Stimulated activated CD4-positive, alpha-beta T cell treated with anti-CD3 and anti-CD28 coated beads, TNF-alpha, amount 100 ng/mL, for 4 hours (primary cell): ENCODE measurements around the gene CEP135.
"Not testable (repeated sequence)": the region's sequence is repeated elsewhere in the genome, so short reads cannot be mapped to it uniquely, and the experiment has no call there.

Experiments used
- DNase-seq, 3 experiments: peaks; one replicate each; pipeline ENCODE4 v3.0.0-alpha.2; 2020; ENCODE audit warnings: low read depth in 3 of 3

The CEP135 gene

GRCh38 chr4:56026596-56026995 is 77.9 kb downstream of the CEP135 start:
- DNase-seq = no peak

- no peak for DNase-seq
These were observed 79.4 kb downstream of the CEP135 start for GRCh38 chr4:56028165-56028564.

- no peak for DNase-seq
These were observed 89.9 kb downstream of the CEP135 start for GRCh38 chr4:56038487-56039162.

GRCh38 chr4:56040842-56041241 is 92.1 kb downstream of the CEP135 start:
- DNase-seq = no peak

GRCh38 chr4:56042225-56042624 is 93.5 kb downstream of the CEP135 start:
- no peak for DNase-seq

GRCh38 chr4:56048383-56048701 is 99.6 kb downstream of the CEP135 start:
- DNase-seq = no peak

GRCh38 chr4:56048702-56049431 is 100.1 kb downstream of the CEP135 start:
- DNase-seq = peak in 1 of 3 experiments; percentile 17

- DNase-seq = no peak
These were observed 101.9 kb downstream of the CEP135 start for GRCh38 chr4:56050625-56051024.

GRCh38 chr4:56051029-56051709 is 102.4 kb downstream of the CEP135 start:
- DNase-seq = no peak

GRCh38 chr4:56051710-56052075 is 102.9 kb downstream of the CEP135 start:
- DNase-seq = no peak

- DNase-seq = no peak
These were observed 103.7 kb downstream of the CEP135 start for GRCh38 chr4:56052481-56052880.

- DNase-seq = no peak
These were observed 104.2 kb downstream of the CEP135 start for GRCh38 chr4:56052966-56053365.

- no peak for DNase-seq
These were observed 106.6 kb downstream of the CEP135 start for GRCh38 chr4:56055027-56055977.

GRCh38 chr4:56055991-56056390 is 107.2 kb downstream of the CEP135 start:
- no peak for DNase-seq

- DNase-seq = no peak
These were observed 109.8 kb downstream of the CEP135 start for GRCh38 chr4:56058555-56058954.

- no peak for DNase-seq
These were observed 111.3 kb downstream of the CEP135 start for GRCh38 chr4:56060036-56060435.

GRCh38 chr4:56062106-56062505 is 113.4 kb downstream of the CEP135 start:
- DNase-seq = no peak

- DNase-seq = no peak
These were observed 113.9 kb downstream of the CEP135 start for GRCh38 chr4:56062526-56063145.

- no peak for DNase-seq
These were observed 117.7 kb downstream of the CEP135 start for GRCh38 chr4:56066493-56066892.

- no peak for DNase-seq
These were observed 119.1 kb downstream of the CEP135 start for GRCh38 chr4:56067826-56068225.

GRCh38 chr4:56072730-56073129 is 124.0 kb downstream of the CEP135 start:
- DNase-seq = not testable (repeated sequence)
